Myocyte (in vitro differentiated cells): ENCODE results near the gene CEP57. TPM values are rescaled to one million over a fixed set of nuclear protein-coding genes. Genes with fewer than 3 reads are reported as not detected.

Experiments used
- DNase-seq: peaks from one replicate; pipeline ENCODE4 v3.0.0-alpha.2; 2012; ENCODE audit warnings: low read depth
- polyA plus RNA-seq: library from polyadenylated mRNA; unstranded; fragments of >200 nt; gene quantifications from one replicate; pipeline ENCODE4 v1.2.1, GENCODE V29; 2012; ENCODE audit warnings: missing spikeins
- total RNA-seq: library from RNA; depleted of rRNA; stranded (reverse); fragments of >200 nt; gene quantifications from 2 replicates; pipeline ENCODE4 v1.2.3, GENCODE V29; 2014

CEP57 gene
- 37.8 TPM in 2 replicates for total RNA-seq
- 11.9 TPM for polyA plus RNA-seq

DNA sequence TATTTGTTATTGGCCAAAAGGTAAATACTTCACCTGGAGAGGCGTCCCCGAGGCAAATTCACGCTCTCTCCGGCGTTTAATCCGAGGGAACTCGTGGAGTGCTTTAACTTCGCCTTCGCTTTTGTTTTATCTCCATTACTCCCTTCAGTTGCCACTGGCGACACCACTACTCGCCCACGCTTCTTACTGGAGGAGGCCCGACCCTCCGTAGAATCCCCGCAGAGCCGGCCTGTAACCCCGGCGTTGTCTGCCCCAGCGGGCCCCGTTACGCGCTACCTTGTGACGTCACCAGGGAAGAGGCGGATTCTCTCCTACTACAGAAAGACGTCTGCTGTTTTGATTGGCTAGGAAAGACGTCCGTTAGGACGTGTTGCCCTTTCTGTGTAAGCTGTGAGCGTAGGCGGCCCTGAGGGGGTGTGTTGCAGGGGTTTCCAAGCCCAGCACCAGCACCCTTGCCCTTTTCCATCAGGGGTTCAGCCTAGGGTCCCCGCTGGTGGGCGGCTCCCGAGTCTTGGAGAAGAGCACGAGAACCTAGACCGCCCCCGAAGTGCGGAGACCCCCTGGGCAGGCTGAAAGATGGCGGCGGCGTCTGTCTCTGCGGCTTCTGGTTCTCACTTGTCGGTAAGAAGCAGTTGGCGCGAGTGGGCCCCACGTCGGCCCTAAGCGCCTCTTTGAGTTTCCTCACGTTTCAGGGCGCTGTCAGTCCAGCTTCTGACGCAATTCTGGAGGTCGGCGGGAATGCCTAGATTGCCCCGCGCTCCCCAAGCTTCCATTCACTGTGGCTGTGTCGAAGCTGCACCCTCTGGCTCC, at the start of gene CEP57:
CEP57 (plus strand) TSS at position 376 of the 810 bp plus-strand sequence; CDS start at position 577, 201 bp downstream.
- DNase-seq = peak; percentile 99

DNA sequence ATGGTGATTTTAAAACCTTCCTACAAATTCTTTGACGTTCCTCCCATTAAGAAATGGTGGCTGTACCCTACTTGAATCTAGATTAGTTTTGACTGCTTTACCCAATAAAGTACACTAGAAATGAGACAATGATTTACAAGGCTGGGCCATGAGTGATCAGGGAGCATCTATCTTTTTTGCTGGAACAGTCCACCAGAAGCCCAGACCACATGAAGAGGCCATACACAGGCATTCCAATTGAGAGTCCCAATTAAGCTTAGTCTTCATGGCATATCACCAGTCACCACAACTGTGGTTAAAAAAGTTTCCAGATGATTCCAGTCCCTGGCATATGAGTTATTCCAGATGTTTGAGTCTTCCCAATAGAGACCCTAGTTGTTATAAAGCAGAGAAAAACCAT, 40.2 kb upstream of the CEP57 start:
- DNase-seq = no peak

DNA sequence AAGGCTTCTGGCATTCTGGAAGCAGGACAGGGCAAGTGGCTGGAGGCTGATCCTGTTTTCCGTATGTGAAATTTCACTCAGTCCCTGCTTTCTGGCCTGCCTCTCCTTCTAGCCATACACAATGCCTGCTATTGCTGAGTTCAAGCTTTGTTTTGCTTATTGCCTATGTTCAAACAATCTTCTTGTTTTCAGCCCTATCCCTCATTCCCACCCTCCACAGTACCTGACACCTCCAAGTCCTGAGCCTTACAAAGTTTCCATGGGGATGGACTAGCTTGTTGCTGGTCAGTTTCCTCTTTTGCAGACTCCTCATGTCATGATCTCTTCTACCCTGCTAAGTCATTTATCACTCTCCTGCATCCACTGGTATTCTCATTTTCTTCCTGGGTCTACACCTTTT, 38.8 kb upstream of the CEP57 start:
- DNase-seq = no peak

DNA sequence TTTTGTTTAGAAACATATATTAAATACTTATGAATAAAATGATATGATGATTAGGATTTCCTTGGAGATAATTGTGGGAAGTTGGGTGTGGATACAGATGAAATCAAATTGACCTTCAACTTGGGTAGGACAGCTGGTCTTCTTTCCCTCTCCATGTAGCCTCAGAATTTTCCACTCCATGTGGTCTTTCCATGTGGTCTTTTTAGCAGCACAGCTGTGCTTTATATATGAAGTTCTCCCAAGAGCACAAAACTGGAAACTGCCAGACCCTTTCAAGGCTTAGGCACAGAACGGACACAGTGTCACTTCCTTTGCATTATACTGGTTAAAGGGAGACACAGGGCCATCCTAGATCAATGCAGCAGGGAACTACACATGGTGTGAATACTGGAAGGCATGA, 29.4 kb upstream of the CEP57 start:
- peak; percentile 52 for DNase-seq

DNA sequence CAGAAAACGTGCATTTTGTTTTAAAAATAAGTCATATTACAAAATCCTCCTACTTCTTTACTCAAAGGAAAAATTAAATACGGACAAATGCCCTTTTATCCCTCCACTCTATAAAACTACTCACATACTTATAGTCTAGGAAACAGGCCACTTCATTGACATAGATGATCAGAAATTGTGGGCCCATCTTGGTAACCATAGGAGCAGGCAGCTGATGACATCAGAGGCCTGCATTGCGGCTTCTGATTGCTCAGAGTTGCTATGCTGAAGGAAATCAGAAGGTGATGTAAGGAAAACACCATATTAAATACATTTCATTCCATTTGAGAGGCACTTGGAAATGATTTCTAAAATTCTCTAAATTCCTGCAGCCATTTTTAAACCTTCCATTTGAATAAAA, 27.8 kb upstream of the CEP57 start:
- no peak for DNase-seq

DNA sequence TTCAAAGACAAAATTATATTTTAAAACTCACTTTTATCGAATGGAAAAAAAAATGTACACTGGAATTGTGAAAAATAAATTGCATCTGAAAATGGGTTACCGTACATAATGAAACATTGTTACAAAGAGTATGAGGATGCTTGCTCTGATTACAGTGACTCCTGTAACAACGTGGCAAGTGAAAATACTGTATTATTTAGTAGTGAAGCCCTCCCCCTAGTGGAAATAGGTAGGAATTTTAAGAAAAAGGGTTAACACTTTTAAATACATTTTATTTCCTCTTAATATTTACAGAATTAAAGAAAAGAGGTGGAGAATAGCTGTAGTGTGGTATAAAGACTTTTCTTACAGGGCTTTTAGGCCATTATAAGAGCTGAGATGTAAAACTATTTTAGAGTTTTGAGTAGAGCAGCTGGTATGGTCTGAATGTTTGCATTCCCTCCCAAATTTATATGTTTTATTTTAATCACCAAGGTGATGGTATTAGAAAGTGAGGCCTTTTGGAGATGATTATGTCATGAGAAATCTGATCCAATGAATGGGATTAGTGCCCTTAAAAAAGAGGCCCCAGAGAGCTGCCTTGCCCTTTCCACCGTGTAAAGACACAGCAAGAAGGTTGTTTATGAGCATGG, 25.9 kb upstream of the CEP57 start:
- peak; percentile 65 for DNase-seq

DNA sequence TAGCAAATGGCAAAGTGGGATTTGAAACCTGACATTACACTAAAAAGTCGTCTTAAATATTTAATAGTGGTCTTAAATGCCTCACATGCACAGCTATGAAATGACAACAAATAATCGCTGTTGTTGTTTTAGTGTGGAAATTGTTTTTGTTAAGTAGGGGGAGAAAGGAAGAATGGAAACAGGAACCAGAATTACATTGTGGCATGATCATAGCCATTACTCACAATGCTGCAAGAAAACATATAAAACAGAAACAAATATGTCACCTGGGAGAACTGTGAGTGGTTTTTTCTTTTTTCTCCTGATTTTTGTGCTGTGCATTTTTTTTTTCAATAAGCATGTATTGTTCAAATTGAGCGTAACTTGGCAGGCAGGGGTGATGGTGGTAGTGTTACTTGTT, 23.6 kb upstream of the CEP57 start:
- DNase-seq = no peak

DNA sequence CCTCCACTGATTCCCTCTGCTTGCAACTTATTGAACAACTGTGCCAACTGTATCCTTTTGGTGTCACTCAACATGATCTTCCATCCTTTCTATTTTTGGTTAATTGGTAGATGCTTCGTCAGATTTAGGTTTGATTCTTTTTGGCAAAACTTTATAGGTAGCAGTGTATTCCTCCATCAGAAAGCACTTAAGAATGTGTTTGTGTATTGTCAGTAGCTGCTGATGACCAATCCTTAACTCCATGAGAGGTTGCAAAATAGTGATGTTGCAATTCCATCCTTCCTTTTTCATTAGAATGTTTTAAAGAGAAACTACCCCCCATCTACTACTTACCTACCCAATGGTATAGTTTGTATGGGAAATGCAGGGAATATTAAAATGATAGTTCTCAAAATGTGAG, 22.8 kb upstream of the CEP57 start:
- no peak for DNase-seq

DNA sequence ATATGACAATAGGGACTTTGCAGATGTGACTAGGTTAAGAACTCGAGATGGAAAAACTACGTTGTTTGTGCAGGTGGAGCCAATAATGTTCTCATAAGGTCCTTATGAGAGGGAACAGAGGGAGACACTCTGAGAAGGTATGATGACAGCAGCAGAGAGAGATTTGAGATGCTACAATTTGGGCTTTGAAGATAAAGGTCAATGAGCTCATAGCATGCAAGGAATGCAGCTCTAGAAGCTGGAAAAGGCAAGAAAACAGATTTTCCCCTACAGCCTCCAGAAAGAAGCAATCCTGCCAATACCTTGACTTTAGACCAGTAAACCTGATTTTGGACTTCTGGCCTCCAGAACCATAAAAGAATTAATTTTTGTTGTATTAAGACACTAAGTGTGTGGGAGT, 21.8 kb upstream of the CEP57 start:
- DNase-seq = no peak

DNA sequence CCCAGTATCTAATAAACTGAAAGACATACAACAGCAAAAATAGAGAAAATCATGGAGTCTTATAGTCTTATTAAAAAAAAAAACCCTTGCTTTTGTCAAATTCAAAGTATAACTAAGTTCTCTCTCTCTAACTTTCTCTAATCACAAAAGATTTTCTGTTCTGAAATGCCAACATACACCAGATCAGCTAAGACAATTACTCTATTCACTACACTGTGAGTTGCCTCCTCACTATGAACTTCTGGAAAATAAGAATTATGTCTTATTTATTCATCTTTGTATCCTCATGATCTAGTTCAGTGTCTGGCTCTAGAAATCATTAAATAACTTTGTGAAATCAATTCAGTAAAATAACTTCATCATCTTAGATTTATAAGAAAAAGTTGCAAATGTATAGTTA, 13.4 kb upstream of the CEP57 start:
- no peak for DNase-seq

DNA sequence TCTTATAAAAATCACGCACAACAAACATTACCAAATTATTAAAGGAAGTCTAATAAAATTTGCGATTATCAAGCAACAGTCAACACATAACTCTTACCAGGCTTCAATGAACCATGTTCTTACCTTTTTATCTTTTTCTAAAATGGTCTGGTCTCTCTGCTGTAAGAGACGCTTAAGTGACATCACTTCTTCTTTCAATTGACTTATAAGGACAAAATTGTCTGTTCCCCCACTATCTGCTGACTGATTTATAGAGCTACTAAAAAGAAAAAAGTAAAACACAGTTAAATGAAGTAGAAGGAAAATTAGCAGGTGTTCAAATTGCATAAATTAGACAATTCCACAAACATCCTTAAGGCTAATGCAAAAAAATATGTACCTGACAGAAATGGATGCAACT, 11.6 kb upstream of the CEP57 start:
- no peak for DNase-seq

DNA sequence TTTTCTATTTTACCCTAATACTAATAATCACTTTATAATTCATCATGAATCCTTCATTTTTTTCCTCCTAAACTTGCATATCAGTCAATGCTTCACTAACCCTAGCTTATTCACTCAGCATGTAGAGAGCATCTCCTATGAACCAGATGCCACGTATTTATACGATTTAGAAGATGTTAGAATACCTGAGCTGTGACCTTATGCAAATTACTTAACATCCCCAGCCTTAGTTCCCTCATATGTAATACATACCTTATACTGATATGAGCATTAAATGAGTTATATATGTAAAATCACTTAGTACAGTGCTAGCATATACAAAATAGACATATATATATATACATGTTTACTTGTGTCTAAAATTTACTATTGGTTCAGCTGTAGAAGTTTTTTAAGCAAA, 9.8 kb upstream of the CEP57 start:
- no peak for DNase-seq

DNA sequence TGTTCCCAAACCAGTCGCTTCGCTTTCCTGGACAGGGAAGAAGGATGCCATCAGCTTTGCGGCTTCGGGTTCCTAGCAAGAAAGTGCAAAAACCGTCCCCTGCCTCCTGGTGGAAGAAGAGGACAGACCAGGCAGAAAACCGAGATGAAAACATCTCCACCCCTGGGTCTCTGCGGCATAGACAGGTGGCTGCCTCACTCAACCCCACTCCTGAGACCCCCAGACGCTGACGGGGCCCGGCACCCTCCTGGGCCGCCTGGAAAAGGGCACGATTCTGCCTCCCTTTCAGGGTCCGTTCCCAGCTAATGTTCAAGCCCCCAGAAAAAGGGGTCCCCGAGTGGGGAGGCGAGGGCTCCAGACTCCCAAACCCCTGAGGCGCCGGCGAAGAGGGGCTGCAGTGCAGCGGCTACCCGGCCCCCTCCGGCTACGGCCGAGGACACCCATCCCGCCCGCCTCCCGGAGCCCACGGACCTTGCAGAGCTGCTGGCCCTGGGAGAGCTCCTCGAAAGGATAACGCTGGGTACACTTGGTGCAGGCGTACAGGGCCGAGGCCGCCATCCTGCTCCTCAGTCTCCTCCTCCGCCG, 1.3 kb upstream of the CEP57 start:
- DNase-seq = peak; percentile 60

DNA sequence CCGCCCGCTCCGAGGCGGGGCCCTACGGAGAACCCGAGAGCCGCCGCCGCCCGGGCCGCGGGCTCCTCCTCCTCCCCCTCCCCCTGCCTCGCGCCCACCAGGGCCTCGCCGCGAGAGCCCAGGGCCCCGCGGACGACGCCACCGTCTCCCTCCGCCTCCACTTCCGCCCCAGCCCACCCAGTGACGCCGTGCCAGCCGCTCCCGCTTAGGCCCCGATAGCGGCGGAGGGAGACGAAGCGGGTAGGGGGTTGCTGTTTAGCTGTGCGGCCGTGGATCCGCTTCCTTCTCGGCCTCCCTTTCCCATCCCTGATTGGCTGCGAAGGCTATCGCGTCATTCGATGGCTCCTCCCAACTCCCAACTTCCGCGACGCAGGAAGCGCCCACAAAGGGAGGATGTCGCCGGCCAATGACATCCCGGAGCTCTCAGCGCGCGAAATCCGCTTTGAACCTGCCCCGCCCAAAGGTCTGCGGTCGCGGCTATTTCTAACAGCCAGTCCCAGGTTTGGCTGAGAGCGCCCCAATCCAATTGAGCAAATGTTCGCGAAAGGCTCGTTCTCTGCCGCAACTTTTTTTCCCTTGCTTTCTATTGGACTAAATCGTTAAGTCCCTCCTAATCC, 684 bp upstream of the CEP57 start, which contains the start of gene FAM76B:
FAM76B (minus strand) TSS at position 277 of the 617 bp plus-strand sequence. CDS start 304 bp downstream, outside the sequence.
- peak; percentile 100 for DNase-seq

DNA sequence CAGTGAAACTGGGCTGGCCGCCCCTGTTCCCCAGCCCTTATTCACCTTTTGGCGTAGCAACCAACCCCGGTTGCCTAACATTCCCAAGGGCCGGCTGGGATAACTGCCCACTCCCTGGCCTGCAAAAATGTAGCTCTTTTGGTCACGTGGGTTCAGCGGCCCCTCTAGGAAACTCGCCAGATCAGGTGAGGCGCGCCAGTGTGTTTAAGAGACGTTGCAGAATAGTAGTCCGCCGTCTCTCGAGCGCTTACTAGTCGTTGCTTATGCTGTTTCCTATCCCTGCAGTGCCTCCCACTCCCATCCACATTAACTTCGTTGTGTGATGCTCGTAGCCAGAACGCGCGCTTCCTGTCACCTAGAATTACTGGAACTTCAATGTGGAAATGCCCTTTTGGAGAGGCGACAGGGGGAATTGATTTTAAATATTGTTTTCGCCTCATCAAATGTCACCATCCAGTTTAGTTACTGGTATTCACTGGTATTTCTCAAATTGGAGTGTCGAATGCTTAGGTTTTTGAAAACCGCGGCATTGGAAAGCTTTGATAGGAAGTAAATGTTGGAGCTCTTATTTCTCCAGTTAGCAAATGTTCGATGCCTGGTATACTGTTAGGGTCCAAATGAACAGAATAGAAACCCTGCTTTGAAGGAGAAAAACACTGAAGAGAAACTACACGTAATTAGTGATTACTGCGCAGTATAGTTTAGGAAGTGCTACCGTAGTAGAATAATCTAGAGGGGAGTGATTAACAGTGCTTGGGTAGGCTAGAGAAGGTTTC, 823 bp downstream of the CEP57 start:
- peak; percentile 35 for DNase-seq

DNA sequence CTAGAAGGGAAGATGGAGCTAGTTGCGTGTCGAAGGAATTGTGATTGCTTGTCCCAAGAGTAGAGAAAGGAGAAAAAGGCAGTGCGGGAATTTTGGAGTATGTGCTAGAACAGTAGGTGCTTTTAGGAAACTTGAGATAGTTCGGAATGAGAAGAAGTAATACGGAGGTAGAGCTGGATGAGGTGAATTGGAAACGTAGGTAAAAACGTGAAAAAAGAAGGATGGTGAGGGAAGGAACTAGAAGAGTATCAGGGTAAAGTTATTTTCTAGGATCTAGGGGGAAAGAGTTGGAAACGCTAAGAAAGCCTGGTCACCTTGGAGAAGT, 1.4 kb downstream of the CEP57 start:
- DNase-seq = no peak

DNA sequence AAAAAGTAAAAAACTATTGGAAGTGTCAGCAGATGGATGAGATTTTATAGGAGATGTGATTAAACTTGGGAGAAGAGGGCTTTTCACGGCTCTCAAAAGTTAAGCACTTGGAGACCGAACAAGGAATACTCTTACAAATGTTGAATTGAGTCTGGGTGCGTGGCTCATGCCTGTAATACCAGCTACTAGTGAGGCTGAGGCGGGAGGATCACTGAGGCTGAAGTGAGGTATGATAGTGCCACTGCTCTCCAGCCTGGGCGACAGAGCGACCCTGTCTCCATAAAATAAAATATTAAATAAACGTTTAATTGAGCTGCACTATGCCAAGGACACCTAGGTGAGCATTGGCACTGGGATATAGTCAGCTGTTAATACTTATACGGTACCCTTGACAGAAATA, 1.9 kb downstream of the CEP57 start:
- no peak for DNase-seq

DNA sequence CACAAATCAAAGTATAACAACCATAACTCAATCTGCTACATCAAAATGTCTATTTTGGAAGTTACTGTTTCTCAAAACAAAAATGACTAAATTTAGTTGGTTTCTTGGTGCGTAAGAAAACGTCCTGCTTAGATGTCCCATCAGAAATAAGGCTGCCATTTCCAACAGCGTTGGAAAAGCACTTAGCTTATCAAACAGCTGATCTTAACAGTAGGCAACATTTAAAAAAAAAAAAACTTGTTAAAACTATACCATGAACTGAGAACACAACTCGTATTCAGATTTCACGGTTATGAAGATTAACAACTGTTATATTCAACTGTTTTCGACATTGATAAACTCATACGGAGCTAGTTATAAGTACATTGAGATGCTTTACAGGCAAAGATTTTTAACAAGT, 2.4 kb downstream of the CEP57 start:
- DNase-seq = no peak

DNA sequence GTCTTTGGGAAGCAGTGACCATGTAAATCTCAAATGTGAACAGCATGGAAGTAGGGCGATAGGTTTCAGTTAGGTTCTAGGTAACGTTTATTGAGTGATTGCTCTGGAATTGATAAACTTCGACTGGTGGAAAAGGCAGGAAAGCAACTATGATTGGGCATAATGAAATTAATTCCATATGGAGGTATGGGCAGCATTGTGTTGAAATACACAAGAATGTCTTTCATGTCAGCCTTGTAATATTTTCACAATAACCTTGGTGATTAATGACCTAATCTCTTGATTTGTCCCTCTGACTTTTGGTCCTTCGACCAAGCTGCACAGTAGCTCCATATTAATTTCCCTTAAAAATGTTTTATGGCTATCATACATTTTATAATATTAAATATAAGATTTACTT, 2.8 kb downstream of the CEP57 start:
- no peak for DNase-seq

DNA sequence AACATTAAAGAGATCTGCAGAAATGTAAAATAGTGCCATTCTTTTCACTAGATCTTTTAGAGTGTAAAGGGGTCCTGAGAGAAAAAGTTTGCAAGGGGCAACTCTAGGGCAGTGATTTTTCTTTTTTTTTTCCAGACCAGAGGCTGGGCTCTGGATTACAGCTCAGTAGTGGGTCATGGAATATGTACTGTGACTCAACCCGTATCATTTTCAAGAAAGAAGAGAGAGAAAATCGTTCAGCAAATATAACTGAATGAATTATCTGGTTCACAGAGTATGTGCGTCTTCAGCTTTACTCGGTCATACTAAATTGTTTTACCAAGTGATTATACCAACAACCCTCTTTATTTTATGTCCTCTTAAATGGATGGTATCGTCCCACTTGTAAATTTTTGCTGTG, 3.8 kb downstream of the CEP57 start:
- peak; percentile 6 for DNase-seq

DNA sequence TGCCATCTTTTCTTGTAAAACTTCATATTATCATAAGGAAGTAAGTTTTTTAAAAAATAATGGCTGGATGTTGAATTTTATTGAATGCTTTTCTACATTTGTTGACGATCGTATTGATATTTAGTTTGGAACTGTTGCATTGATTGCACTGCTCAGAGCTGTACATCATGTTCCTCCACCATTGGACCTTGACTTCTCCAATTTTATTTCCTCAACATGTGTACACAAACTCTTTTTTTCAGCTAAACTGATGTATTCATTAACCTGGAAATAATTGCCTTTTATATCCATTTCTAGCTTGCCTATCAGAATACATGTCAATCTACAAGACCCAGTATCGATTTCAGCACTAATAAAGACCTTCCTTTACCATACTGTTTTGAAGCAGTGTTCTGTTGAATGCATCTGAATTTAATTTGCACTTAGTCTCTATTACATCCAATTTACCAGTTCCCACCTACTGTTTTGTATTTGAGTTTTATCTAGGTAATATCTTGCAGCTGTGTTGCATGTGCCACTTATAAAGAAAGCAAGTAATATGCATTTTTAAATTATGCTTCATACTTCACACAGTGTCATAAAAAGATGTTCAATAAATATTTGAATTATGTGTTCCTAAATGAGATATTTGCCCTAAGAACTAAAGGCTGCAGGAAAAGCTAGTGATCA, 5.5 kb downstream of the CEP57 start:
- DNase-seq = no peak
